Tibial nerve (tissue), 4 donors: ENCODE results near the gene CTTNBP2NL.

Source experiments
- CTCF ChIP-seq, 5 experiments: fragments of 200-600 bp in 3 of 5; fragments of 450-650 bp in 2 of 5; sonication (generic) in 3 of 5; IDR thresholded peaks; one replicate each; pipeline ENCODE4 v1.5.1; 2016 to 2019; ENCODE audit warnings: antibody characterized with exemption in 5 of 5, mild to moderate bottlenecking in 3 of 5, moderate library complexity in 2 of 5
- EP300 ChIP-seq, 2 donors: sonication (generic); formaldehyde crosslinking; IDR thresholded peaks; one replicate each; pipeline ENCODE4 v1.6.1; 2017; ENCODE audit warnings: antibody characterized with exemption in 2 of 2, mild to moderate bottlenecking in 1 of 2
- POLR2A ChIP-seq, 2 donors: fragments of 450-650 bp; IDR thresholded peaks; one replicate each; pipeline ENCODE4 v1.6.1; 2017; ENCODE audit warnings: antibody characterized with exemption in 2 of 2, mild to moderate bottlenecking in 2 of 2, moderate library complexity in 2 of 2

GRCh38 chr1:112363636-112364035, 32.4 kb upstream of the CTTNBP2NL start:
- no peak for TF ChIP-seq CTCF (IDR thresholded peaks at IDR 0.05)
- TF ChIP-seq EP300 (IDR thresholded peaks at IDR 0.05): no peak
- no peak for TF ChIP-seq POLR2A (IDR thresholded peaks at IDR 0.05)
